Stimulated activated CD4-positive, alpha-beta T cell treated with anti-CD3 and anti-CD28 coated beads, Interleukin-15, amount 100 ng/mL, for 48 hours (primary cell): ENCODE data around the gene NRXN2.
"Not testable (repeated sequence)": the region's sequence is repeated elsewhere in the genome, so short reads cannot be mapped to it uniquely, and the experiment has no call there.

ENCODE experiments used
- DNase-seq, 2 donors: peaks; one replicate each; pipeline ENCODE4 v3.0.0-alpha.2; 2020; ENCODE audit warnings: low read depth in 2 of 2

NRXN2 gene

DNA sequence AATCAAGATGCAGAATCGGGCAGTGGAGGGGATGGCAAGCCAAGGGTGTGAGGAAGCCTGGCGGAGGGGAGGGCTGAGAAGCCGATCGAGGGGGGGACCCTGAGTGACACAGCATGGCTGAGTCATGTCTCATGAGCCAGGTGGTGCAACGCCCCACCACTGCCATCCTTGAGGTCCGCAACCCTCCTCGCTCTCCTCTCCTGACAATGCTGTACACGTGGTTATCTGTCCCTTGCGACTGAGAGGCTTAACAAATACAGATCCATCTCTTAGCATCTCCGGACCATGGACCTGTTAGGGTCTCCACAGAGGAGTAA lies 117.8 kb downstream of the NRXN2 start:
- DNase-seq: no peak

DNA sequence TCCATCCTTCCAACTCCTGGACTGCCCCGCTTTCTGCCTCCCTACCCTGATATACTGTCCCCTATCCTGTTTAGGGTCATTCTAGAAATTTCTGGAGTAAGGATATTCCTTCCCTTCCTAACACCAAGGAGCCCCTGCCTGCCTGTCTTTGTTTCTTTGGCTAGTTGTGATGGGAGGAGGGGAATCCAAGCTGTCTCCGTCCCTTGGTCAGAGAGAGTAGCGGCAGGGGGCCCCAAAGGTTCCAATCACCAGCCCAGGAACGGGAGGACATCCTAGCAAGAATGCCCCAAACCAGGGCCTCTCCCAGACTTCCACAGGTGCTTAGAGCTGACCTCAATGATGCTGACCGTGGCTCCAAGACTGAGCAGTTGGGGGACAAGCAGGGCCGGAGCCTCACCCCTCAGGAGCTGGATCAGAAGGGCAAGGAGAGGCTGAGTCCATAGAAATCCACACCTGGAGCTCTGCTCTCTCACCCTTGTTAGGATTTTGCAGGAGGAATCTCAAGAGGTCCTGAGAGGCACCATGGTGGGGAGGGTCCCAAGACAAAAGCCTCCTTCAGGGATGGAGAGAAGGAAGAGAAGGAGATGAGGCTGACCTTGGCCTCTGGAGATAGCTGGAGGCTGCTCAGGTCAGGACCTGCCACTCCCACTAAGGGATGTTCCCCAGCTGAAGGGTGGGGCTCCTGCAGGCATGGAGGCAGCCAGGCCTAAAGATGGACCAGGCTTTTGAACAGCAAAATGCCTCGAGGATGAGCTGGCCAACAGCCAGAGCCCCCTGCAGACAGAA lies 118.3 kb downstream of the NRXN2 start:
- DNase-seq: no peak

DNA sequence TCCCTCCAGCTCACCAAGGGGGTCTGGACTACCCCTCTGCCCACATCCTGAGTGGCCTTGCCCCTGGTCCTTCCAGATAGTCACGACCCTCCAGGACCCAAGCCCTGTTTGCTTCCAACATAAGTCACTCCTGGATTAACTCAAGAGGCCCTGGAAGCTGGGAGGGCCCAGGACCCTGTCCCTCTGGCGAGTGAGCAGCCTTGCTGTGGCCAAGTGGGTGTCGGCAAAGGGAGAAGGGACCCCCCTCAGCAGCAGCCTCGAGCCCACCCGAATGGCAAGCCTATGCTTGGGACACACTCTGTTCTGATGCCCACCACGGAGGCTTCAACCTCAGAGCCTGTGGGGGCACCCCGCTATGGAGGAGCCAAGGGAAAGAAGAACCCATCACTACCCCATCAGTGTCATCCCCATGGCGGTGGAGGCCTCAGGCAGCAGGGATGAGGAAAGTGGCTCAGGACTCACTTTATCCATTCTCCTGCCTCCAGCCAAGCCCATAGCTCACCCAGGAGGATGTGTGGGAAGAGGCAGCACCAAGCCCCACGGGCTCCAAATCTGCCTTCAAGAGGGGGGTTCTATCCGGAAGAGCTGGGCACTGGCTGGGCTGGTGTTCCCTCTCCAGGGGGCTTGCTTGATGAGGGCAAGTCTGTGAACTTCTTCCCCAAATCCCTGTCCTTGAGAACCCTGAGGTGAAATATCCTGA lies 119.4 kb downstream of the NRXN2 start:
- no peak for DNase-seq

DNA sequence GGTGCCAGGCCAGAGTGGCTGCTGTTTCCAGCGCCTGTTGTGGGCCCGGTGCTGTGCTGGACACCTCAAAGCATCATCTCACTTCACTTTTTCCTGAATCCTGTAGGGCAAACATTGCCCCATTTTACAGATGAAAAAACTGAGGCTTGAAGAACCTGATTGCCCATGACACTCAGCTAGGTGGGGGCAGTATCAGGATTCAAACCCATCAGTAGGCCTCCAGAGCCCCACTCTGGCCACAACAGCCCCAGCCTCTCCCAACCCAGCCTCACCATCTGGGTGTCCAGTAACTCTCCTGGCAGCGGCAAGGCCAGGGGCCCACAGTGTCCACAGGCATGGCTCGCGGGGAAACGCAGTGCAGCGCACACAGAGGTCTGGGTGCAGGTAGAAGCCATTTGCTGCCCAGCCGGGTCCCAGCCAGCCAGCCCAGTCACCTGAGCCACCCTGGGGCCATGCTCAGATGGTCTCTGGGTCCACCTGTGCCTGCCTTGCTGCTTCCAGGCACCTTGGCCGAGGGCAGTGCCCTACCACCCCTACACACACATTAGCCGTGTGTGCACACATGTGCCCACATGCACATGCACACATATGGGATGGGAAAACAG lies 120.4 kb downstream of the NRXN2 start:
- no peak for DNase-seq

DNA sequence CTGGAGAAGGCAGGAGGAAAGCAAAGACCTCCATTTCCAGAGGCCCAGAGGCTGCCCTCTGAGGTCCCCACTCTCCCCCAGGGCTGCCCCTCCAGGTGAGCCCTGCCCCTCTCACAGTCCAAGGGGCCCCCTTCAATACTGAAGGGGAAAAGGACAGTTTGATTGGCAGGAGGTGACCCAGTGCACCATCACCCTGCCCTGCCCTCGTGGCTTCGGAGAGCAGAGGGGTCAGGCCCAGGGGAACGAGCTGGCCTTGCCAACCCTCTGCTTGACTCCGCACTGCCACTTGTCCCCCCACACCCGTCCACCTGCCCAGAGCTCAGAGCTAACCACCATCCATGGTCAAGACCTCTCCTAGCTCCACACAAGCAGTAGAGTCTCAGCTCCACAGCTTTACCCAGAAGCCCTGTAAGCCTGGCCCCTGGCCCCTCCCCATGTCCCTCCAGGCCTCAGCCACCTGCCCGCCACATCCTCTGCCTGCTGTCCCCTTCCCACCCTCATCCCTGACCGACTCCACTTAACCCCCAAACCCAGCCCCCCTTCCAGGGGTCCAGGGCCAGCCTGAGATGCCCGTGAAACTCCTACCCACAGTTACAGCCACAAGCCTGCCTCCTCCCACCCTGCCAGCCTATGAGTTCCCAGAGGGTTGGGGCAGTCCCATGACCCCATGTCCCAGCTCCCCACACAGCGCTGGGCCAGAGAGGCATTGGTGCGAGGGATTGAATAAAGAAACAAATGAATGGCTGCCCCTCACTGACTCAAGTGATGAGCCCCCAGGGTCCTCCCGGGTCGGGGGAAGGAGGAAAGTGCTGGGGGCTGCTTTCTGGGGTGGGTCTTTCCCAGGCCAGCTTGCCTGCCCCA lies 121.2 kb downstream of the NRXN2 start:
- DNase-seq: no peak

DNA sequence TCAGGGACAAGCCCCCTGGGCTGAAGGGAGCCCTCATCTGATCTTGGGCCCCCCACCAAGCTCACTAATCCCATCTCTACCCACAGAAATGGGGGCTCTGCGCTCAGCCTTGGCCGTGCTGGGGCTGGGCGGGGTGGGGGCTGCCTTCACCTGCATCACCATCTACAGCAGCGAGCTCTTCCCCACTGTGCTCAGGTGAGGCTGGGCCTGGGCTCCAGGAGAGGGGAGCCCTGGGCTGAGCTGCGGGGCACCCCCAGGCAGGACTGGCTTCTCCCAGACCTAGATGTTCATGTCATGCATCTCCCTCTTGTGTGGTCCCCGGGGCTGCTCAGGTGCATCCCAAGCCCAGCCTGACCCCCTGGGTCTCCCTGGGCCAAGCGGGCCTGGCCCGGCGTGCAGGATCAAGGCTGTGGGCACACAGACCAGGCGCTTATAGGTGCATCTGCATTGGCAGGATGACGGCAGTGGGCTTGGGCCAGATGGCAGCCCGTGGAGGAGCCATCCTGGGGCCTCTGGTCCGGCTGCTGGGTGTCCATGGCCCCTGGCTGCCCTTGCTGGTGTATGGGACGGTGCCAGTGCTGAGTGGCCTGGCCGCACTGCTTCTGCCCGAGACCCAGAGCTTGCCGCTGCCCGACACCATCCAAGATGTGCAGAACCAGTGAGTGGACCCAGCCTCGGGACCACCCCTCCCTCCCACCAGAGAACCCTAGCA lies 122.6 kb downstream of the NRXN2 start:
- DNase-seq: no peak

DNA sequence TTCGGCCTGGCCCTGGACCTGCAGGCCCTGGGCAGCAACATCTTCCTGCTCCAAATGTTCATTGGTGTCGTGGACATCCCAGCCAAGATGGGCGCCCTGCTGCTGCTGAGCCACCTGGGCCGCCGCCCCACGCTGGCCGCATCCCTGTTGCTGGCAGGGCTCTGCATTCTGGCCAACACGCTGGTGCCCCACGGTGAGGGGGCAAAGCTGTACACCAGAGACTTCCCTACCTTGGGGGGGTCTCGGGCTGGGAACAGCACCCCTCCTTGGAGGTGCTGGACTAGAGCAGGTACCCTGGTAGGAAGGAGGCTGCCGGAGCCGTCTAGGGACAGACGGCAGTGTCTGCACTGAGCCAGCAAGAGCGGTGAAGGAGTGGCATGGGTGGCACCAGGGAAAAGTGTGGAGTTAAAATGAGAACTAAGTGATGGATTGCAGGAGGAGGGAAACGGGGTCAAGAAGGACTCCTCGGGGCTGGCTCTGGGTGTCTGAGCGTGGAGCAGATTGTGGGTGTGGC lies 123.2 kb downstream of the NRXN2 start:
- DNase-seq: no peak

DNA sequence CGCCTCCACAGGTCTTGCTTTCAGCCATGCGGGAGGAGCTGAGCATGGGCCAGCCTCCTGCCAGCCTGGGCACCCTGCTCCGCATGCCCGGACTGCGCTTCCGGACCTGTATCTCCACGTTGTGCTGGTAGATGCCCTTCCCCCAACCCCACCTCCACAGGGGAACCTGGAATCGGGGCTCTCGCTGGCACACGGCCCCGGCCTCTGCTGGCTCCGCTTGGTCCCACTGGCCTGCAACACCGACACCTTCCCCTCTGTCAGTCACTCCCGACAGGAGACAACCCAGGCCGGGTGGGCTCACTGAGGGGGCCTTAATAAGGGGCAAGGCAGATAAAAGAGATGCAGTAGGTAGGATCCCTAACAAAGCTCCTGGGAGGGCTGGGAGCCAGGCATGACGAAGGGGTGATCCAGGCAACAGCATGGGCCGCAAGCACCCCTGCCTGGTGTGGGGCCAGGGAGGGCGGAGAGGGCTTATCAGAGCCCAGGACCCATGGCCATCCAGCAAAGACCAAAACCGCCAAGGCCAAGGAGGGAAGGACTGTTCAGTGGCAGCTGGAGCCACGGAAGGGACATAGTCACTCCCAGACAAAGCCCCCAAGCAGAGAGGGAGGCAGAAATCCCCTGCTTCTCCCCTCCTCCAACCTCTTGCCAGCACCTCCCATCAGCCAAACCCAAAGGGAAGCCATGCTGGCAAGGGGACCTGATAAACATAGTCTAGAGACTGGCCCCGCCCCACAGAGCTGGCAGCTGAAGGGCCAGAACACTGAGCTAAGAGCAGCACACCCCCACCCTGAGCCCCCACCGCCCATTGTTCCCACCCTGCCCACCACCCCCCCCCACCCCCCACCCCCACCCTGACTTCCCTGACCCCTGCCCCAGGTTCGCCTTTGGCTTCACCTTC lies 124.0 kb downstream of the NRXN2 start:
- no peak for DNase-seq

DNA sequence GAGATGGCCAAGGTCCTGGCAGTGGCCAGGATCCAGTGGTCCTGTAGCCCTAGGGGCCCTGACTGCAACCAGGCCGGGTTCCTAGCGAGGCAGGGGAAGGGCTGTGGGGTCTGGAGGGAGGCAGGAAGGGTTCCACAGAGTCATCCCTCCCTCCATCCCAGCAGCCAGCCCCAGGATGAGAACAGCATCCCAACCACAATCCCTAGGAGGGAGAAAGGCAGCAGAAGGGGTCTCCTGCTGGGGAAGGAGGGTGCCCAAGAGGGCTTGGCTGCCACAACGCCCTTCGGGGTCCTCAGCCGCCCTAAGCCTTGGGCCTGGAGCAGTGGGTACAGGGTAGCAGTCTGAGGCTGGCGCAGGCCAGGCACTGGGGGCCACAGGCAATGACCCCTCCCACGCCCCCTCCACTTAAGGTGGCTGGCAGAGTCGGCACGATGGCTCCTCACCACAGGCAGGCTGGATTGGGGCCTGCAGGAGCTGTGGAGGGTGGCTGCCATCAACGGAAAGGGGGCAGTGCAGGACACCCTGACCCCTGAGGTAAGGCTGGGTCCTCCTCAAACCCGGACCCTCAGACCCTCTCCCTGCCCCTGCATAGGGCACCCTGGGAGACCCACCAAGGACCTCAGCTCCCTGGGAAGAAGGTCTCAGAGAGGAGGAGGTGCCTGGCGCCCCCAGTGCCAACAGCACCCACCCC lies 124.7 kb downstream of the NRXN2 start:
- no peak for DNase-seq

DNA sequence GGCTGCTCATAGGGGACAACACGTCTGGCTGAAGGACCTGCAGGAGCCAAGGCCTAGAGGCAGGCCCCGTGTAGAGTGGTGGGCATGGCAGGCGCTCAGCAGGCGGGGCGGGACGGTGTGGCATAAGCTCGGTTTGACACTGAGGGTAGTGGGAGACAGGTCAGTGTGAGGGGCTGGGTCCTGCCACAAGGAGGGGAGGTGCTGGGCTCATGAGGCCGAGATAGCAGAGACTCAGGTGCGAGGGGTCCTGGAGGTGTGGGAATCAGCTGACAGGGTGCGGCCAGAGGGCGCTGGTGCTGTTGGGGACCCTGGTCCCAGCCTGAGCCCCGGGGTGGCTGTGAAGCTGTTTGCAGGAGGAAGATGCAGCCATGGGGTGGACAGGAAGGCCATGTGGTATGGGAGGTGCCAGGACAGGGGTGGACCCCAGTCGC lies 125.3 kb downstream of the NRXN2 start:
- DNase-seq: no peak

DNA sequence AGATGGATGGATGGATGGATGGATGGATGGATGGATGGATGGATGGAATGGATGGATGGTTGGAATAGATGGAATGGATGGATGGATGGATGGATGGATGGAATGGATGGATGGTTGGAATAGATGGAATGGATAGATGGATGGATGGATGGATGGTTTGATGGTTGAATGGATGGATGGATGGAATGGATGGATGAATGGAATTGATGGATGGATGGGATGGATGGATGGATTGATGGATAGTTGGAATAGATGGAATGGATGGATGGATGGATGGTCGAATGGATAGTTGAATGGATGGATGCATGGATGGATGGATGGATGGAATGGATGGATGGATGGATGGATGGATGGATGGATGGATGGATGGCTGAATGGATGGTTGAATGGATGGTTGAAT lies 127.1 kb downstream of the NRXN2 start:
- DNase-seq: not testable (repeated sequence)

DNA sequence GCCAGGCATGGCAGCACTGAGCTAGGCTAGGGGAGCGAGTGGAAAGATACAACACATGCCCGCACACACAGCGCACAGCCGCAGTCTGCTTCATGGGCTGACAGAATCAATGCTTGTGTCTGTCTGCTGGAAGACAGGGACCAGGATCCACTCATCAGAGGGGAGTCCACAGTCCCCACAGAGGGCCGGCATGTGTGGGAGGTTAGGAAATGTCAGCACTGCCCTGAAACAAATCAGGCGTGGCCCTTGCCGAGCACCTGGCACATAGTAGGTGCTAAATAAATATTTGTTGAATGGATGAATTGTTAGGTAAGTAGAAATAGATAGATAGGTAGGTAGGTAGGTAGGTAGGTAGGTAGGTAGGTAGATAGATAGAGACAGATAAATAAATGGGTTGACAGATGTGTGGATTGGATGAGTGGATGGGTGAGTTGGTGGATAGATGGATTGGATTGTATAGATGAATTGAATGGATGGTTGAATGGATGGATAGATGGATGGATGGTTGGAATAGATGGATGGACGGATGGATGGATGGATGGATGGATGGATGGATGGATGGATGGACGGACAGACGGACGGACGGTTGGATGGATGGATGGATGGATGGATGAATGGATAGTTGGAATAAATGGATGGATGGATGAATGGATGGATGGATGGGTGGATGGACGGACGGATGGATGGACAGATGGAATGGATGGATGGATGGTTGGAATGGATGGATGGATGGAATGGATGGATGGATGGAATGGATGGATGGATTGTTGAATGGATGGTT lies 128.6 kb downstream of the NRXN2 start:
- DNase-seq: no peak

DNA sequence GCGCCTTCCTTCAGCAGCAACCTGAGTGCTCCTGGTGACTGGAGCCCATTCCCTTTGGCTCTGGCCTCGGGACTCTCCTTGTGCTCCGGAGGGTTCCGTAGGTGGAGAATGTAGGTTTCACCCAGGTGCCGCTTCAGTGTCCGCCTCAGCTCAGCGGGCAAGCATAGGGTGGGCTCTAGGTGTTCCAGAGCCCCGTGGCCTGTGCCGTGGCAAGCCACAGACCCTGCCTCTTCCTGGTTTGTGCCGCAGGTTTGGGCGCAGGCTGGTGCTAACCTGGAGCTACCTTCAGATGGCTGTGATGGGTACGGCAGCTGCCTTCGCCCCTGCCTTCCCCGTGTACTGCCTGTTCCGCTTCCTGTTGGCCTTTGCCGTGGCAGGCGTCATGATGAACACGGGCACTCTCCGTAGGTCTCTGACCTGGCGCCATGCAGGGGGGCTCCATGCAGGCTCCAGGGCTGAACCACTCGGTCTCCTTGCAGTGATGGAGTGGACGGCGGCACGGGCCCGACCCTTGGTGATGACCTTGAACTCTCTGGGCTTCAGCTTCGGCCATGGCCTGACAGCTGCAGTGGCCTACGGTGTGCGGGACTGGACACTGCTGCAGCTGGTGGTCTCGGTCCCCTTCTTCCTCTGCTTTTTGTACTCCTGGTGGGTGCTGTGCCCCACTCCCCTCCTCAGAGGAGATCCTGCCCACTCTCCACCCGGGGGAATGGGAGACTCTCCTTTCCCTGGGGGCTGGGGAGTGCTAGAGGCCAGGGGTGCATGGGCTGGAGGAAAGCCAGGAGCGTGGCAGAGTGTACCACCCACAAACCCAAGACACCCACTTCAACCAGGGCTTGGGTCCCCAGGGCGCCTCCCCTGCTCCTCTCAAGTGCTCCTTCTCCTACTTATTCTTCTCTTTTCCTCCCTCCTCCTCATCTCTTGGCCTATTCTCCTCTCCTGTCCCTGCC lies 129.6 kb downstream of the NRXN2 start:
- no peak for DNase-seq

DNA sequence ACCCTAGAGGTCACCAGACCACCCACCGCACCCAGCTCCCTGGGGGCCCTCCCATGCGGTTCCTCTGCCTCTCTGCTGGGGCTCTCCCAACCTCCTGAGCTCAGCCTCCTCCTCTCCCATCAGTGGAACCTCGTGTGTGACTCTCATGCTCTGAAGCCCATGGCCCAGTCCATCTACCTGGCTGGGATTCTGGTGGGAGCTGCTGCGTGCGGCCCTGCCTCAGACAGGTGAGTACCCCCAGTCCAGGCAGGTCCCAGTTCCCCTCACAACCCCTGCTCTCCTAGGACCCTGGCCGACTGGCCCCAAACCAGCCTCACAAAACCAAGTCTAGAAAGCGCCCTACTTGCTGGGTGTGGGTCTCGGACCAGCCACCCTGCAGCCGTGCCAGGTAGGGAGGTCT lies 130.3 kb downstream of the NRXN2 start:
- DNase-seq: no peak

DNA sequence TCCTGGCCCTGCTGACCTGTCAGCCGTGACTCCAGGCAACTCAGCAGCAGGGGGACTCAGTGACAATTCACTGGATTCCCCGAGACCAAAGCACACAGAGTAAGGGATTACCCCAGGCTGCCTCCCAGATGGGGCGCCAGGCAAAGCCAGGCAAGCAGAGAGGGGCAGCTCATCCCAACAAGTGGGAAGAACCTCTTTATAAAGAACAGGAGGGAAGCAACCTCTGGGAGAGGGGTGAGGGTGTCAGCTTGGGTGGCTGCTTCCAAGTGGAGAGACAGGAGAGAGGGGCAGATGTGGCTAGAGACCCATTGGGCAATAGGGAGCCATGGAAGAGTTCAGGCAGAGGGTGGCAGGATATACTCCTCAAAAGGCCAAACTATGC lies 130.8 kb downstream of the NRXN2 start:
- no peak for DNase-seq

DNA sequence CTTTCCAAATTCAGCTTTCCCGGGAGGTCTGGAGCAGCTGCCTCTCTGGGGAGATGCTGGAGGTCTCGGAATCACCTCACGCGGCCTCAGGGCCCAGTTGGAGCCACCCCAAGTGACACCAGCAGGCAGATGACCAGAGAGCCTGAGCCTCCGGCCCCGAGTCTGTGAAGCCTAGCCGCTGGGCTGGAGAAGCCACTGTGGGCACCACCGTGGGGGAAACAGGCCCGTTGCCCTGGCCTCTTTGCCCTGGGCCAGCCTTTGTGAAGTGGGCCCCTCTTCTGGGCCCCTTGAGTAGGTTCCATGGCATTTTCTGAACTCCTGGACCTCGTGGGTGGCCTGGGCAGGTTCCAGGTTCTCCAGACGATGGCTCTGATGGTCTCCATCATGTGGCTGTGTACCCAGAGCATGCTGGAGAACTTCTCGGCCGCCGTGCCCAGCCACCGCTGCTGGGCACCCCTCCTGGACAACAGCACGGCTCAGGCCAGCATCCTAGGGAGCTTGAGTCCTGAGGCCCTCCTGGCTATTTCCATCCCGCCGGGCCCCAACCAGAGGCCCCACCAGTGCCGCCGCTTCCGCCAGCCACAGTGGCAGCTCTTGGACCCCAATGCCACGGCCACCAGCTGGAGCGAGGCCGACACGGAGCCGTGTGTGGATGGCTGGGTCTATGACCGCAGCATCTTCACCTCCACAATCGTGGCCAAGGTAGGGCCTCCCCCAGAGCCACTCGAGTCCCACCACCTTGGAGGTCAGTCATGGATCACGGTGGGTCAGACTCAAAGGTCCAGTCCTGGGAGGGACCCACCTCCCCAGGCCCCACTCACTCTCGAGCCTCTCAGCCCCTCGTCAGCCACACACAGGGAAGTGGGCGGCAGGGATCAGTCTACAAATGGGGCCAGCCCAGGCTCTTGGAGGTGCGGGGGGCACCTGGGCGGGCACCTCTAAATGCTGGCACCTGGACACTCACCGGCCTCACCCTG lies 131.5 kb downstream of the NRXN2 start:
- DNase-seq: no peak
